CD4-positive, alpha-beta T cell treated with Interleukin-2 at 100 ng/mL for 4 hours (primary cell): ENCODE results near the gene MTCL1.
A peak's percentile ranks its signal among the peaks of the same experiment; 100 is the strongest.

Experiments used
- DNase-seq: peaks from one replicate; pipeline ENCODE4 v3.0.0-alpha.2; 2020; ENCODE audit warnings: low spot score

Gene MTCL1

GRCh38 chr18:8688216-8688800 lies 17.0 kb upstream of the MTCL1 start:
- no peak for DNase-seq

- no peak for DNase-seq
Observed at GRCh38 chr18:8688816-8689215, 16.5 kb upstream of the MTCL1 start.

- DNase-seq, result no peak
Observed at GRCh38 chr18:8689517-8689916, 15.8 kb upstream of the MTCL1 start.

GRCh38 chr18:8694891-8695290 lies 10.5 kb upstream of the MTCL1 start:
- DNase-seq, result no peak

GRCh38 chr18:8695932-8696517 lies 9.3 kb upstream of the MTCL1 start:
- DNase-seq, result no peak

GRCh38 chr18:8696749-8697211 lies 8.6 kb upstream of the MTCL1 start:
- DNase-seq, result peak; percentile 73

GRCh38 chr18:8699126-8699525 lies 6.2 kb upstream of the MTCL1 start:
- no peak for DNase-seq

GRCh38 chr18:8699948-8700347 lies 5.4 kb upstream of the MTCL1 start:
- DNase-seq, result no peak

- no peak for DNase-seq
Observed at GRCh38 chr18:8701546-8702118, 3.7 kb upstream of the MTCL1 start.

- DNase-seq, result no peak
Observed at GRCh38 chr18:8702668-8703067, 2.7 kb upstream of the MTCL1 start.

- no peak for DNase-seq
Observed at GRCh38 chr18:8703092-8703709, 2.2 kb upstream of the MTCL1 start.

GRCh38 chr18:8703781-8704301 lies 1.5 kb upstream of the MTCL1 start:
- DNase-seq, result no peak

GRCh38 chr18:8704361-8705237 lies 757 bp upstream of the MTCL1 start:
- peak; percentile 84 for DNase-seq

GRCh38 chr18:8705961-8706790 lies 820 bp downstream of the MTCL1 start:
- DNase-seq, result no peak

GRCh38 chr18:8706791-8707555 lies 1.6 kb downstream of the MTCL1 start:
- DNase-seq, result no peak

GRCh38 chr18:8707556-8708300 lies 2.4 kb downstream of the MTCL1 start:
- no peak for DNase-seq

- no peak for DNase-seq
Observed at GRCh38 chr18:8708670-8709069, 3.3 kb downstream of the MTCL1 start.

GRCh38 chr18:8709248-8710059 lies 4.1 kb downstream of the MTCL1 start:
- no peak for DNase-seq

- DNase-seq, result no peak
Observed at GRCh38 chr18:8711736-8712135, 6.4 kb downstream of the MTCL1 start.
